ENCODE data around the gene DGKI.

Gene DGKI

GRCh38 chr7:137871170-137871915, 24.6 kb upstream of the DGKI start:
- no peak for DNase-seq

- DNase-seq = no peak
These were observed 23.9 kb upstream of the DGKI start for GRCh38 chr7:137870684-137871083.

GRCh38 chr7:137870078-137870477, 23.3 kb upstream of the DGKI start:
- DNase-seq = no peak

GRCh38 chr7:137869260-137869659, 22.5 kb upstream of the DGKI start:
- no peak for DNase-seq

GRCh38 chr7:137867289-137867688, 20.5 kb upstream of the DGKI start:
- DNase-seq = no peak

- no peak for DNase-seq
These were observed 19.0 kb upstream of the DGKI start for GRCh38 chr7:137865764-137866163.

GRCh38 chr7:137862964-137863363, 16.2 kb upstream of the DGKI start:
- no peak for DNase-seq

GRCh38 chr7:137862358-137862757, 15.6 kb upstream of the DGKI start:
- DNase-seq = no peak

- no peak for DNase-seq
These were observed 13.8 kb upstream of the DGKI start for GRCh38 chr7:137860542-137860941.

- DNase-seq = no peak
These were observed 6.3 kb upstream of the DGKI start for GRCh38 chr7:137853053-137853452.

GRCh38 chr7:137852108-137852507, 5.3 kb upstream of the DGKI start:
- DNase-seq = no peak

GRCh38 chr7:137850972-137851945, 4.5 kb upstream of the DGKI start:
- DNase-seq = no peak

GRCh38 chr7:137850571-137850970, 3.8 kb upstream of the DGKI start:
- DNase-seq = no peak

GRCh38 chr7:137848095-137848494, 1.3 kb upstream of the DGKI start:
- no peak for DNase-seq

- DNase-seq = peak in 1 of 2 experiments; percentile 20
These were observed 835 bp upstream of the DGKI start for GRCh38 chr7:137847568-137848050.

GRCh38 chr7:137846549-137846826, 286 bp downstream of the DGKI start:
- DNase-seq = no peak

GRCh38 chr7:137844677-137845425, 1.9 kb downstream of the DGKI start:
- DNase-seq = no peak

GRCh38 chr7:137839903-137840779, 6.6 kb downstream of the DGKI start:
- DNase-seq = no peak

- no peak for DNase-seq
These were observed 8.0 kb downstream of the DGKI start for GRCh38 chr7:137838706-137839315.

GRCh38 chr7:137836541-137836940, 10.2 kb downstream of the DGKI start:
- DNase-seq = no peak

GRCh38 chr7:137836113-137836509, 10.7 kb downstream of the DGKI start:
- DNase-seq = no peak

All from NCI-H524 (cell line).